ENCODE data around the gene TSFM. TPM values are rescaled to one million over a fixed set of nuclear protein-coding genes. Genes with fewer than 3 reads are reported as not detected.

TSFM gene
- total RNA-seq, 2 experiments from 2014 or later = 35.2 to 49.8 TPM

DNA sequence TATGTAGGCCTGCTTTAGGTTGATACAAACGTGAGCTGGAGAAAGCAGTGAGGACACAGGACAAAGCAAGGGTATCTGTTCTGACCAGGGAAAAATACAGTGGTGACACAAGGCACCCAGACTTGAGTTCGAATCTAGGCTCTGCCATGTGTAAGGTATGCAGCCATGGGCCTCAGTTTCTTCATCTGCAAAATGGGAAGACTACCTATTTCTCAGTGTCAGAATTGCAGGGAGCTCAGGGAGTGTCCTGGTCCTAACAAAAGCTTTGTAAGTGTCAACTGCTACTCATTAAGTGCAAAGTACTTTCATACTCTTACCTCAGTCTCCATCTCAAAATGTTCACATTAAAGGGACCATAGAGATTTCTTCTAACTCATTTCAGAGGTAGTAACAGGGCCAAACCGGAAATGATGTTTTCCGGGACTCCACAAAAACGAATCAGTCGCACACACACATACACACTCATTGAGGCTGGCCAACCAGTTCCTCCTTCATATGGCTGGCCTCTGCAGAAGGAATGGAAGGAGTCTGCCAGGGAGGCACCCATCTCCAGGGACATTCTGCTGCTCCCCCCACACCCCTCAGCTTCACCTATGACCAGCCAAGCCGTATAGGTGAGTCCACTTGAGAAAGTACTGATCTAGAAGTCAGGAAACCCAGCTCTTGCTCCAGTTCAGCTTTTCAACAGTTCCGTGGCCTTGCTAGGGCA, 56.2 kb downstream of the TSFM start:
- intact Hi-C loops (cut with micrococcal nuclease; ENCODE audit: unreplicated experiment) = no loop called here
- Histone ChIP-seq H3K36me3 (ENCODE audit: insufficient read depth, low read length) (no peaks in the 10 kb centered on the region), H3K27ac (ENCODE audit: low read depth, low read length, poor library complexity, severe bottlenecking) (peak overlapping the region; percentile 80), H2AFZ (ENCODE audit: low read length) (no peak overlapping the region), H3K4me2 (ENCODE audit: low read length) (peak overlapping the region; percentile 59), H3K4me3 (ENCODE audit: low read depth, low read length, poor library complexity, severe bottlenecking) (peak overlapping the region; percentile 39), H4K20me1 (ENCODE audit: insufficient read depth, low read length) (peaks cover 49% of the 10 kb centered on the region), H3K9me3 (ENCODE audit: low read length) (no peaks in the 10 kb centered on the region), H3K9me2 (ENCODE audit: insufficient read depth, low read length) (no peaks in the 10 kb centered on the region), H3K79me2 (ENCODE audit: insufficient read depth, low read depth, low read length) (peaks cover 98% of the 10 kb centered on the region), H3K4me1 (ENCODE audit: insufficient read depth, low read length, poor library complexity, severe bottlenecking) (peaks cover 100% of the 10 kb centered on the region)
- TF ChIP-seq, protein P1, sequence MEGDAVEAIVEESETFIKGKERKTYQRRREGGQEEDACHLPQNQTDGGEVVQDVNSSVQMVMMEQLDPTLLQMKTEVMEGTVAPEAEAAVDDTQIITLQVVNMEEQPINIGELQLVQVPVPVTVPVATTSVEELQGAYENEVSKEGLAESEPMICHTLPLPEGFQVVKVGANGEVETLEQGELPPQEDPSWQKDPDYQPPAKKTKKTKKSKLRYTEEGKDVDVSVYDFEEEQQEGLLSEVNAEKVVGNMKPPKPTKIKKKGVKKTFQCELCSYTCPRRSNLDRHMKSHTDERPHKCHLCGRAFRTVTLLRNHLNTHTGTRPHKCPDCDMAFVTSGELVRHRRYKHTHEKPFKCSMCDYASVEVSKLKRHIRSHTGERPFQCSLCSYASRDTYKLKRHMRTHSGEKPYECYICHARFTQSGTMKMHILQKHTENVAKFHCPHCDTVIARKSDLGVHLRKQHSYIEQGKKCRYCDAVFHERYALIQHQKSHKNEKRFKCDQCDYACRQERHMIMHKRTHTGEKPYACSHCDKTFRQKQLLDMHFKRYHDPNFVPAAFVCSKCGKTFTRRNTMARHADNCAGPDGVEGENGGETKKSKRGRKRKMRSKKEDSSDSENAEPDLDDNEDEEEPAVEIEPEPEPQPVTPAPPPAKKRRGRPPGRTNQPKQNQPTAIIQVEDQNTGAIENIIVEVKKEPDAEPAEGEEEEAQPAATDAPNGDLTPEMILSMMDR (conservative IDR thresholded peaks at IDR 0.05; ENCODE audit: low read length) = no peak
- TF ChIP-seq EZH2phosphoT487 (IDR thresholded peaks at IDR 0.05; ENCODE audit: borderline replicate concordance, low read depth, low read length) = no peak
- no TSS peak for BruUV-seq (replicated peaks)
- peak; percentile 48 for DNase-seq (ENCODE audit: low spot score)
- ChIA-PET CTCF (ENCODE audit: unreplicated experiment) (interaction anchor here (0.6 kb wide), 1 partner anchor 43 kb away, joined by 3 read pairs; no protein-coding TSS in a partner anchor), POLR2A (interaction anchor here (0.7 to 4.8 kb wide), 7 partner anchors 8 to 802 kb away, joined by 3 to 77 read pairs (median 4); partner anchors contain the start of gene CTDSP2)

DNA sequence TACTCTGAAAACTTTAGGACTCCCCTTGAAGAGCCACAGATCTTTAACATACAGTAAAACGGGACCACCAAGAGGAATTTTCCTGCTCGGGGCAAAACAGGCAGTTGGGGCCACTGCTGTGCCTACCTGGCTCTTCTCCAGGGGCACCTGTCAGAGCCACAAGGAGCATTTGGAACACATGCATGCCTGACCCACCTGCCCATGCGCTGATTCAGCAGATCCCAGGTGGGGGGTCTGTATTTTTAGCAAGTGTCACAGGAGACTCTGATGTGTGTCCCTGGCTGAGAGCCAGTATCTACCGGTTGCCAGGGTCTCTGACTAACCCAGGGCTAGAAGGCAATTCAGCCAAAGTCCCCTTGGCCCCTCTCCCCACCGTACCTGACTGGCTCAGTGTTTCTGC, 57.4 kb downstream of the TSFM start:
- Histone ChIP-seq H3K79me2 (ENCODE audit: insufficient read depth, low read depth, low read length) (peaks cover 98% of the 10 kb centered on the region), H2AFZ (ENCODE audit: low read length) (no peak overlapping the region), H3K27ac (ENCODE audit: low read depth, low read length, poor library complexity, severe bottlenecking) (no peak overlapping the region), H4K20me1 (ENCODE audit: insufficient read depth, low read length) (peaks cover 47% of the 10 kb centered on the region), H3K36me3 (ENCODE audit: insufficient read depth, low read length) (no peaks in the 10 kb centered on the region), H3K9me3 (ENCODE audit: low read length) (no peaks in the 10 kb centered on the region), H3K4me1 (ENCODE audit: insufficient read depth, low read length, poor library complexity, severe bottlenecking) (peaks cover 99% of the 10 kb centered on the region), H3K9me2 (ENCODE audit: insufficient read depth, low read length) (no peaks in the 10 kb centered on the region), H3K4me3 (ENCODE audit: low read depth, low read length, poor library complexity, severe bottlenecking) (no peak overlapping the region), H3K4me2 (ENCODE audit: low read length) (peak overlapping the region; percentile 42)
- TF ChIP-seq, protein P1 (conservative IDR thresholded peaks at IDR 0.05; ENCODE audit: low read length) = no peak
- no peak for TF ChIP-seq EZH2phosphoT487 (IDR thresholded peaks at IDR 0.05; ENCODE audit: borderline replicate concordance, low read depth, low read length)
- ChIA-PET CTCF (ENCODE audit: unreplicated experiment) (no interaction called here), POLR2A (interaction anchor here (9.6 kb wide), 1 partner anchor 57 kb away, joined by 153 read pairs; no protein-coding TSS in a partner anchor)
- no TSS peak for BruUV-seq (replicated peaks)
- intact Hi-C loops (cut with micrococcal nuclease; ENCODE audit: unreplicated experiment) = no loop called here
- no peak for DNase-seq (ENCODE audit: low spot score)

DNA sequence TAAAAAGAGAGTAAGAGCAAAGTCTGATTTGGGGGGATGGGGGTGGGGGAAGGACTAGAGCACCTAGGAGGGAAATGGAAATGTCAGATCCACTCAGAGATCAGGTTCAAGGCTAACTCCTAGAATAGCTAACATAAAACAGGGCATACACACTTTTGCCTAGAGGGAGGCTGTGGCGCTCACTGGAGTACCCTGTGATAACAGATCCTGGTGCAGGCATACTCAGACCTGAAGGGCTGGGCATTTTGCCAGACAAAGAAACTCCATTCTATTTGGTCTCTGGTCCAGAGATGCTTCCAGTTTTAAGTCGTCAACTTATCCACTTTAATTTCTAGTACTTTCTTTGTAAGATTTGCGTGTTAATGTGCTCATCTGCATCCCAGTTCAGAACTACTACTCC, 58.1 kb downstream of the TSFM start:
- H3K4me3 ChIP-seq (ENCODE audit: low read depth, low read length, poor library complexity, severe bottlenecking) = no peak overlapping the region
- CTCF ChIA-PET (ENCODE audit: unreplicated experiment) = no interaction called here
- DNase-seq (ENCODE audit: low spot score) = no peak
- H3K9me3 ChIP-seq (ENCODE audit: low read length) = no peaks in the 10 kb centered on the region
- intact Hi-C loops (cut with micrococcal nuclease; ENCODE audit: unreplicated experiment) = no loop called here
- TF ChIP-seq, protein P1 (conservative IDR thresholded peaks at IDR 0.05; ENCODE audit: low read length) = no peak
- no peak for TF ChIP-seq EZH2phosphoT487 (IDR thresholded peaks at IDR 0.05; ENCODE audit: borderline replicate concordance, low read depth, low read length)
- H2AFZ ChIP-seq (ENCODE audit: low read length) = no peak overlapping the region
- peaks cover 42% of the 10 kb centered on the region for H4K20me1 ChIP-seq (ENCODE audit: insufficient read depth, low read length)
- H3K27ac ChIP-seq (ENCODE audit: low read depth, low read length, poor library complexity, severe bottlenecking) = no peak overlapping the region
- BruUV-seq (replicated peaks) = no TSS peak
- H3K4me1 ChIP-seq (ENCODE audit: insufficient read depth, low read length, poor library complexity, severe bottlenecking) = peaks cover 92% of the 10 kb centered on the region
- POLR2A ChIA-PET = interaction anchor here (1.4 to 9.6 kb wide), 2 partner anchors 8 to 56 kb away, joined by 8 to 153 read pairs; no protein-coding TSS in a partner anchor
- H3K79me2 ChIP-seq (ENCODE audit: insufficient read depth, low read depth, low read length) = peaks cover 97% of the 10 kb centered on the region
- H3K4me2 ChIP-seq (ENCODE audit: low read length) = peak overlapping the region; percentile 89
- H3K36me3 ChIP-seq (ENCODE audit: insufficient read depth, low read length) = no peaks in the 10 kb centered on the region
- no peaks in the 10 kb centered on the region for H3K9me2 ChIP-seq (ENCODE audit: insufficient read depth, low read length)

Measured in OCI-LY7 (cell line).